GM21576 (cell line): Measurements from ENCODE around the gene KLC4.
"Not testable (repeated sequence)": the region's sequence is repeated elsewhere in the genome, so short reads cannot be mapped to it uniquely, and the experiment has no call there.

ENCODE experiments used
- ATAC-seq: cut with Tn5 transposase; IDR thresholded peaks from one replicate; pipeline ENCODE4 v1.9.1; 2021; ENCODE audit warnings: mild to moderate bottlenecking, moderate library complexity; ENCODE audit not compliant: unreplicated experiment

Gene KLC4

GRCh38 chr6:43060755-43061633, 1.6 kb downstream of the KLC4 start:
- no peak for ATAC-seq

- ATAC-seq = no peak
Observed at GRCh38 chr6:43061861-43062260, 2.4 kb downstream of the KLC4 start.

GRCh38 chr6:43062818-43063217, 3.4 kb downstream of the KLC4 start:
- no peak for ATAC-seq

- no peak for ATAC-seq
Observed at GRCh38 chr6:43070028-43070632, 10.7 kb downstream of the KLC4 start.

- ATAC-seq = no peak
Observed at GRCh38 chr6:43074847-43075669, 15.6 kb downstream of the KLC4 start.

- ATAC-seq = no peak
Observed at GRCh38 chr6:43075670-43076463, 16.4 kb downstream of the KLC4 start, which contains the start of gene PTK7. Gene PTK7 (plus strand): TSS chr6:43076314. CDS start chr6:43076489, 175 bp downstream.

- ATAC-seq = no peak
Observed at GRCh38 chr6:43076464-43077332, 17.3 kb downstream of the KLC4 start.

- ATAC-seq = no peak
Observed at GRCh38 chr6:43077333-43077809, 17.9 kb downstream of the KLC4 start.

- no peak for ATAC-seq
Observed at GRCh38 chr6:43077981-43078511, 18.6 kb downstream of the KLC4 start.

- ATAC-seq = no peak
Observed at GRCh38 chr6:43078691-43079090, 19.3 kb downstream of the KLC4 start.

GRCh38 chr6:43081043-43081442, 21.6 kb downstream of the KLC4 start:
- ATAC-seq = no peak

- ATAC-seq = not testable (repeated sequence)
Observed at GRCh38 chr6:43081922-43082321, 22.5 kb downstream of the KLC4 start.

- ATAC-seq = no peak
Observed at GRCh38 chr6:43082806-43083655, 23.6 kb downstream of the KLC4 start.

- no peak for ATAC-seq
Observed at GRCh38 chr6:43086022-43086658, 26.7 kb downstream of the KLC4 start.

- no peak for ATAC-seq
Observed at GRCh38 chr6:43088654-43089056, 29.2 kb downstream of the KLC4 start.

- no peak for ATAC-seq
Observed at GRCh38 chr6:43089467-43089866, 30.0 kb downstream of the KLC4 start.

GRCh38 chr6:43089874-43090558, 30.6 kb downstream of the KLC4 start:
- no peak for ATAC-seq
